ENCODE measurements around the gene CDC27.
"Not testable (repeated sequence)": the region's sequence is repeated elsewhere in the genome, so short reads cannot be mapped to it uniquely, and the experiment has no call there.

GRCh38 chr17:47070266-47070665 is 118.8 kb downstream of the CDC27 start:
- TF ChIP-seq CTCF (optimal IDR thresholded peaks at IDR 0.05 in 1 of 3, IDR thresholded peaks at IDR 0.05 in 1 of 3, conservative IDR thresholded peaks at IDR 0.05 in 1 of 3; ENCODE audit: extremely low read depth in 1 of 3, insufficient read depth in 2 of 3, low read length in 3 of 3); EZH2 (IDR thresholded peaks at IDR 0.05; ENCODE audit: low read length): not testable (repeated sequence)

All from keratinocyte (primary cell).